WTC11 (cell line): ENCODE measurements around the gene CD247. TPM values are rescaled to one million over a fixed set of nuclear protein-coding genes. Genes with fewer than 3 reads are reported as not detected.

Source experiments
- ATAC-seq: fragments of 200-7000 bp; cut with Tn5 transposase; 2 replicates; pipeline ENCODE4 v1.10.0; 2021; ENCODE audit warnings: mild to moderate bottlenecking, moderate library complexity
- CTCF ChIA-PET: fragments of 300-600 bp; sonication (Branson Sonifier 250); formaldehyde crosslinking; loops from one replicate; lab custom pipeline; 2021; ENCODE audit warnings: antibody characterized with exemption; lab: Charles Lee
- POLR2A ChIA-PET: fragments of 350-600 bp; sonication (Branson Sonifier 250); formaldehyde crosslinking; loops from one replicate; lab custom pipeline; 2021; ENCODE audit warnings: antibody characterized with exemption; lab: Charles Lee
- DNase-seq: peaks from one replicate; pipeline ENCODE4 v3.0.0; 2021; ENCODE audit warnings: low spot score
- H3K27ac Mint-ChIP-seq: 2 replicates; pipeline ENCODE4 v1.8.0; 2021; ENCODE audit warnings: mixed read lengths
- H3K27me3 Mint-ChIP-seq: 2 replicates; pipeline ENCODE4 v1.8.0; 2021; ENCODE audit warnings: low read depth, mild to moderate bottlenecking, moderate library complexity, mixed read lengths
- H3K36me3 Mint-ChIP-seq: 2 replicates; pipeline ENCODE4 v1.8.0; 2021; ENCODE audit warnings: mixed read lengths
- H3K4me1 Mint-ChIP-seq: 2 replicates; pipeline ENCODE4 v1.8.0; 2022; ENCODE audit warnings: mixed read lengths
- H3K4me3 Mint-ChIP-seq: 2 replicates; pipeline ENCODE4 v1.8.0; 2021; ENCODE audit warnings: mild to moderate bottlenecking, moderate library complexity, mixed read lengths
- H3K9me3 Mint-ChIP-seq: 2 replicates; pipeline ENCODE4 v1.8.0; 2021; ENCODE audit warnings: mixed read lengths
- ARID4B ChIP-seq: sonication (generic); formaldehyde crosslinking; IDR thresholded peaks from 2 replicates; pipeline ENCODE4 v1.8.0; 2023; ENCODE audit warnings: missing genetic modification reagents, mild to moderate bottlenecking, borderline replicate concordance
- ATF3 ChIP-seq: sonication (generic); formaldehyde crosslinking; conservative IDR thresholded peaks from 2 replicates; pipeline ENCODE4 v1.8.1; 2022; ENCODE audit warnings: mild to moderate bottlenecking, missing genetic modification reagents
- ATF6 ChIP-seq: sonication (generic); formaldehyde crosslinking; IDR thresholded peaks from 2 replicates; pipeline ENCODE4 v1.8.1; 2023; ENCODE audit warnings: mild to moderate bottlenecking, missing genetic modification reagents
- CBFB ChIP-seq: sonication (generic); formaldehyde crosslinking; IDR thresholded peaks from 2 replicates; pipeline ENCODE4 v1.8.1; 2022; ENCODE audit warnings: mild to moderate bottlenecking, low read depth, missing genetic modification reagents
- ESRRA ChIP-seq: sonication (generic); formaldehyde crosslinking; IDR thresholded peaks from 2 replicates; pipeline ENCODE4 v1.8.1; 2022; ENCODE audit warnings: mild to moderate bottlenecking, missing genetic modification reagents, borderline replicate concordance
- FOXJ3 ChIP-seq: sonication (generic); formaldehyde crosslinking; IDR thresholded peaks from 2 replicates; pipeline ENCODE4 v1.9.0; 2021; ENCODE audit warnings: missing genetic modification reagents, mild to moderate bottlenecking, borderline replicate concordance
- FOXK1 ChIP-seq: sonication (generic); formaldehyde crosslinking; IDR thresholded peaks from 2 replicates; pipeline ENCODE4 v1.8.0; 2022; ENCODE audit warnings: mild to moderate bottlenecking, moderate library complexity, missing genetic modification reagents
- FOXP4 ChIP-seq: sonication (generic); formaldehyde crosslinking; IDR thresholded peaks from 2 replicates; pipeline ENCODE4 v1.8.0; 2022; ENCODE audit warnings: mild to moderate bottlenecking, missing genetic modification reagents
- GTF2I ChIP-seq: fragments of 250-450 bp; sonication (Bioruptor Pico); conservative IDR thresholded peaks from 2 replicates; pipeline ENCODE4 v1.4.0; 2021; ENCODE audit warnings: mild to moderate bottlenecking
- HMGA2 ChIP-seq: fragments of 250-450 bp; sonication (Bioruptor Pico); IDR thresholded peaks from 2 replicates; pipeline ENCODE4 v1.4.0; 2021; ENCODE audit warnings: mild to moderate bottlenecking, moderate library complexity
- IRF2 ChIP-seq: sonication (generic); formaldehyde crosslinking; IDR thresholded peaks from 2 replicates; pipeline ENCODE4 v1.8.0; 2022; ENCODE audit warnings: low read depth, missing genetic modification reagents, borderline replicate concordance
- MAX ChIP-seq: sonication (generic); formaldehyde crosslinking; IDR thresholded peaks from 2 replicates; pipeline ENCODE4 v1.8.0; 2022; ENCODE audit warnings: mild to moderate bottlenecking, missing genetic modification reagents
- MXD4 ChIP-seq: fragments of 250-450 bp; sonication (Bioruptor Pico); IDR thresholded peaks from 2 replicates; pipeline ENCODE4 v1.8.0; 2021; ENCODE audit warnings: mild to moderate bottlenecking, moderate library complexity, borderline replicate concordance
- NR3C1 ChIP-seq: sonication (generic); formaldehyde crosslinking; conservative IDR thresholded peaks from 2 replicates; pipeline ENCODE4 v1.8.1; 2023; ENCODE audit warnings: low read depth, mild to moderate bottlenecking, missing genetic modification reagents
- RELA ChIP-seq: sonication (generic); formaldehyde crosslinking; IDR thresholded peaks from 2 replicates; pipeline ENCODE4 v1.8.1; 2022; ENCODE audit warnings: missing genetic modification reagents, mild to moderate bottlenecking, borderline replicate concordance
- SMAD3 ChIP-seq: sonication (generic); formaldehyde crosslinking; IDR thresholded peaks from 2 replicates; pipeline ENCODE4 v1.8.0; 2022; ENCODE audit warnings: missing genetic modification reagents, mild to moderate bottlenecking, borderline replicate concordance
- TCF7 ChIP-seq: sonication (generic); formaldehyde crosslinking; IDR thresholded peaks from 2 replicates; pipeline ENCODE4 v1.8.0; 2022; ENCODE audit warnings: mild to moderate bottlenecking, low read depth, missing genetic modification reagents, moderate library complexity
- ZNF416 ChIP-seq: fragments of 250-450 bp; sonication (Bioruptor Pico); IDR thresholded peaks from 2 replicates; pipeline ENCODE4 v1.9.0; 2021; ENCODE audit warnings: mild to moderate bottlenecking, inconsistent platforms
- total RNA-seq: library from RNA; stranded (reverse); gene quantifications from 3 replicates; pipeline ENCODE4 v1.2.3, GENCODE V29; 2021

CD247 gene
- total RNA-seq, 1 experiment from 2014 or later: 1.8 TPM

GRCh38 chr1:167561753-167562152, 43.4 kb upstream of the CD247 start:
- DNase-seq (no peak), ATAC-seq (no peak)
- H3K9me3 Mint-ChIP-seq: no peaks in the 10 kb centered on the region
- CTCF ChIA-PET: interaction anchor here (0.7 to 0.8 kb wide), 3 partner anchors 21 to 74 kb away, joined by 3 read pairs; no protein-coding TSS in a partner anchor
- no peak overlapping the region for H3K4me3 Mint-ChIP-seq
- H3K27me3 Mint-ChIP-seq: no peaks in the 10 kb centered on the region
- H3K27ac Mint-ChIP-seq: no peak overlapping the region
- H3K36me3 Mint-ChIP-seq: no peaks in the 10 kb centered on the region
- TF ChIP-seq GTF2I (CRISPR knock-in tag) (no peak), ESRRA (CRISPR knock-in tag) (no peak), MXD4 (CRISPR knock-in tag) (no peak), IRF2 (CRISPR knock-in tag) (no peak), ATF6 (CRISPR knock-in tag) (no peak), ARID4B (CRISPR knock-in tag) (no peak), TCF7 (CRISPR knock-in tag) (no peak), ZNF416 (CRISPR knock-in tag) (no peak), NR3C1 (CRISPR knock-in tag) (no peak), FOXK1 (no peak), MAX (CRISPR knock-in tag) (no peak), HMGA2 (CRISPR knock-in tag) (no peak), ATF3 (CRISPR knock-in tag) (no peak), CBFB (no peak), FOXP4 (CRISPR knock-in tag) (no peak), SMAD3 (CRISPR knock-in tag) (no peak), RELA (CRISPR knock-in tag) (no peak), FOXJ3 (CRISPR knock-in tag) (no peak)
- POLR2A ChIA-PET: no interaction called here
- 0 out of 2 replicates have a peak, but pooled peaks cover 3% of the 10 kb centered on the region for H3K4me1 Mint-ChIP-seq
